GM19463 (cell line): ENCODE data around the gene SELENOM.

Source experiments
- ATAC-seq: cut with Tn5 transposase; IDR thresholded peaks from one replicate; pipeline ENCODE4 v1.9.1; 2021; ENCODE audit warnings: mild to moderate bottlenecking, moderate library complexity; ENCODE audit not compliant: unreplicated experiment

SELENOM gene

GRCh38 chr22:31093086-31093850 is 14.1 kb downstream of the SELENOM start:
- no peak for ATAC-seq

- ATAC-seq: no peak
These were observed 15.2 kb downstream of the SELENOM start for GRCh38 chr22:31092161-31092560.

DNA sequence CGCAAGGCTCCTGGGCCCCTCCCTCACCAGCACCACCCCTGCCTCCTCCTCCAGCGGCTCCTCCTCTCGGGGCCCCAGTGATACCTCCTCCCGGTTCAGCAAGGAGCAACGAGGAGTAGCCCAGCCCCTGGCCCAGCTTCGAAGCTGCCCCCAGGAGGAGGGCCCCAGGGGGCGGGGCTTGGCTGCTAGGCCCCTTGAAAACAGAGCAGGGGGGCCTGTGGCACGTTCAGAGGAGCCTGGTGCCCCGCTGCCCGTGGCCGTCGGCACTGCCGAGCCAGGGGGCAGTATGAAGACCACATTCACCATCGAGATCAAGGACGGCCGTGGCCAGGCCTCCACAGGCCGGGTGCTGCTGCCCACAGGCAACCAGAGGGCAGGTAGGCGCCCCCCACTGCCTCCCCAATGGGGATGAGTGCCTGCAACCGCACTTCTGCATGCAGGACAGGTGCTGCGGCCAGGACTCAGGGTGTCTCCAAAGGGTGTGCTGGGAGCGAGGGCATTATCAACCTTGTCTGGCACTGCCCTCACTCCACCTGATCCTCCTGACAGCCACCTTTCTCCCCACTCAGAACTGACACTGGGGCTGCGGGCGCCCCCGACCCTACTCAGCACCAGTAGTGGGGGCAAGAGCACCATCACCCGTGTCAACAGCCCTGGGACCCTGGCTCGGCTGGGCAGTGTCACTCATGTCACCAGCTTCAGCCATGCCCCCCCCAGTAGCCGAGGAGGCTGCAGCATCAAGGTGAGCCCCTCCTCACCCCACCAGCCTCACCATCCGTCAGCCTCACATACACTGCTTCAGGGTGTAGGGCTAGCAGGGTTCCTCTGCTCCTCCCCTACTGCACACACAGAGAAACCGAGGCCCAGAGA is 16.0 kb downstream of the SELENOM start:
- no peak for ATAC-seq

DNA sequence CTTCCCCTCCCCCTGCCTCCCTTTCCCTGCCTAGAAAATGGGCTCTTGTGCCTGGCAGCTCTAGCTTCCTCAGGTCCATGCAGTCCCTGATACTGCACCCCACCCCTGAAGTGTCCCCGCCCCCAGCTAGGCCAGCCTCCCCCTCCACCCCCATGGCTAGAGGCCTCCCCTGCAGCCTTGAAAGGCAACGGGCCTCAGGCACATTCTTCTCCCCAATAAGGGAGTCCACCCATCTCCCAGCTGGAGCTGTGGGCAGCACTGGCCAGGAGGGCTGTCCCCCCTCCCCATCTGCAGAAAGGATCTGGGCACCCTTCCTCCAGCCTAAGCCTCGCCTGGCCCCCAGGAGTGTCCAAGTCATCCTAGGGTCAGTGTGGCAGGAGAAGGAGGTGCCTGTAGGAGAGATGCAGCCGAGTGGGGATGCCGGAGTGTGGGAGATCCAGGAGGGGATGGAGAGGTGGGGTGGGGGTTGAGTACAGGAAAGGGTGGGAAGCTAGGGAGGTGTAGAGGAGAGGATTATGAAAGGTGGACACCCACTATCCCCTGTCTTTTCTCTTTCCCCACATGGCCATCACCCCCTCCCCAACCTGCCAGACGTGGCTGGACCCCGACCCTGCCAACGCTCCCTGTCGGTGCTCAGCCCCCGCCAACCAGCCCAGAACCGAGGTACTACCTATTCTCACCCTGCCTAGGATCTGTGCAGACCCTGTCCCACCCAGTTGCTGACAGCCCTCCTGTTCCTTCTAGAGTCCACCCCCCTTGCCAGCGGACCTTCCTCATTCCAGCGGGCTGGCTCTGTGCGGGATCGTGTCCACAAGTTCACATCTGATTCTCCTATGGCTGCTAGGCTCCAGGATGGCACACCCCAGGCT is 16.9 kb downstream of the SELENOM start:
- no peak for ATAC-seq

DNA sequence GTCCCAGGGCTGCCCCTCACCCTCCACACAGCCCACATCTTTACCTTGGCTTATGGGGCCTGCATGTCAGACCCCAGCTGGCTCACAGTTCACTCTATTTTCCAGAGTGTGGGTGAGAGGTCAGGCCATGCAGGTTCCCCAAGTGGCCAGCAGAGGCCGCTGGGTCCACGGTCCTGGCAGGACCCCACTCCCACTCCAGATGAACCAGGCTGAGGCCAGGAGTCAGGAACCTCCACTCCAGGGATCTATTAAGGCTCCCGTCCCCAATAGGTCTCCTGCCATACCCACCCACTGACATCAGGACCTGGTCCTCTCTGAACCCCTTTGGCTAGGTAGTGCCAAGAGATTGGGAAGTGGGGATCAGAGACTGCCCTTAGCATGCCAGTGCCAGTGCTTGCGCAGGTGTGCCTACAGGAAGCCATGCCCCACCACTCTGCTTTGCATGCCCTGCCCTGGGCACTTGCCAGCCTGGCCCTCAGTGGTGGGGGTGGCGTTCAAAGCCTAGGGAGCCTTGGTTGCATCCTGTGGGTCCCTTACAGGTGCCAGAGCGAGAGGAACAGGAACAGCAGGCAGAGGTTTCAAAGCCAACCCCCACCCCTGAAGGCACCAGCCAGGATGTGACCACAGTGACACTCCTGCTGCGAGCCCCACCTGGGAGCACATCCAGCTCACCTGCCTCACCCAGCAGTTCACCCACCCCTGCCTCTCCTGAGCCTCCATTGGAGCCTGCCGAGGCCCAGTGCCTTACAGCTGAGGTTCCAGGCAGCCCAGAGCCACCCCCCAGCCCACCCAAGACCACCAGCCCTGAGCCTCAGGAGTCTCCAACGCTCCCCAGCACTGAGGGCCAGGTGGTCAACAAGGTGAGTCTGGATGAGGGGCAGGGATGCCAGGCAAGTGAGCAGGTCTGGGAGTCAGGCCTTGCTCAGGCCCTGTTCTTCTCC is 17.9 kb downstream of the SELENOM start:
- ATAC-seq: no peak

DNA sequence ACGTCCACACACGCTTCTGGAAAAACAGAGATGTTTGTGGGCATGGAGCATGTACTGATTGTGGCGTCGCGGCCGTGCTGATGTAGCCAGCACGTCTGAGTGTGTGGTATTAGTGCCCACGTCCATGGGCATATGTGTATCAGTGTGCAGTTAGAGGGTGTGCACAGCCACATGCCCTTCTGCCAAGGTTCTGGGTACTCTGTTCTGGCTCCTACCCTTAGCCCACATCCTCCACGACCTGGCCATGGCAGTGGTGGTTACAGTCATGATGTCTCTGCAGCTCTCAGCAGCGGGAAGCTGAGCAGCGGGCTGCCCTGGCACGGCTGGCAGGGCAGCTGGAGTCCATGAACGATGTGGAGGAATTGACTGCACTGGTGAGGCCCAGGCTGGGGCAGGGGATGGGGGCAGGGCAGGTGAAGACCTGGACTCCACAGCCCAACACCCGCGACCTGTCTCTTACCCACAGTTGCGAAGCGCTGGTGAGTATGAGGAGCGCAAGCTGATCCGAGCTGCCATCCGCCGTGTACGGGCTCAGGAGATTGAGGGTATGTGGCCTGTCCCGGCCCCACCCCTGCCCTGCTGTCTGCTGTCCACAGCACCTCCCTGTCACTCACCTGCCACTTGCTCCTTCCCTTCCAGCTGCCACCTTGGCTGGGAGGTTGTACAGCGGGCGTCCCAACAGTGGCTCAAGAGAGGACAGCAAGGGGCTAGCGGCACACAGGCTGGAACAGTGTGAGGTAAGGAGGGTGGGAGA is 19.0 kb downstream of the SELENOM start:
- ATAC-seq: no peak

- no peak for ATAC-seq
These were observed 19.6 kb downstream of the SELENOM start for GRCh38 chr22:31087744-31088215.

GRCh38 chr22:31086703-31087330 is 20.6 kb downstream of the SELENOM start:
- ATAC-seq: no peak

DNA sequence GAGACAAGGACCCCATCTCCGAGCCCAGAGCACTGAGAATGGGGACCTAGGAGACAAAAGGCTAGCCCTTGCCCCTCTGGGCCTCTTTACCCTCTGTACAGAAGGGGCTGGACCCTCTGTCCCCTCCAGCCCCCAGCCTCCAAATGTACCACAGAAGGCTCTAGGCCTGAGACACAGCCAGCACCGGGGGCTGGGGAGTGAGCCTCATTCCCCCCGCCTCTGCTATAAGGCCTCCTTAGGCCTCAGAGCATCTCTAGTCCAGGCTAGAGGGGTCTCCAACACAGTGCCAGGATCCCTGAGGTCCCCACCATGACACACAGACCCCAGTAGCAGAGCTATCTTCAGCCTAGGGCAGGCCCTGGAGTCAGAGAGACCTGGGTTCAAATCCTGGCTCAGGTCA is 21.4 kb downstream of the SELENOM start:
- no peak for ATAC-seq

- ATAC-seq: no peak
These were observed 21.9 kb downstream of the SELENOM start for GRCh38 chr22:31085493-31085824.

DNA sequence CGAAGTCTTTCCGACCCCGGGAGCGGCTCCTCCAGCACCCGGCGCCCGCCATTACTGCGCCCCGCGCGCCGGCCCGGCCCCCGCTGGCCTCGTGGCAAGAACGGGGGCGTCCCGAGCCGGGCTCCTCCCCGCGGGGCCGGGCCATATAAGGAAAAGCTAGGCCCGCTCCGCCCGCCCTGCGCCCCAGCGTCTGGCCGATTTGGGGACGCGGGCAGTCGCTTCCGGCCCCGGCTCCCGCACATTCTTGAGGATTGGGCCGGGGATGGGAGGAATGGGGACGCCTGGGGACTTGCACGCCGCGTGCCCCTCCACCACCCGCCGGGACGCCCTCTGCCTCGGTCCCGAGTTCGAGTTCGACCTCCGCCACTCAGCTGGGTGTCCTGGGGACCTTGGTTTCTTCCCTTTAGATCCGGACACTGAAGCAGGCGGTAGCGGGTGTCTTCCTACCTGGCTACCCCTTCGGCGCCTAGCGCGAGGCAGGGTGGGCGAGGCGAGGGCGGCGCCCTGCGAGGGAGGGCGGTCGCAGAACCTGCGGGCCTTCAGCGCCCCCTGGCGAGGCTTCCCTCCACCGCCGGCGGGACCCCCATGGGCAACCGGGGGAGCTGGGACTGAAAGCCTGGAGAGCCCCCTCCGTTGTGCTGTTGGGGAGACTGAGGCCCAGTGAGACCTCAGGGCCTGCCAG is 22.4 kb downstream of the SELENOM start:
- peak; percentile 60 for ATAC-seq

- no peak for ATAC-seq
These were observed 23.2 kb downstream of the SELENOM start for GRCh38 chr22:31083923-31084810.

DNA sequence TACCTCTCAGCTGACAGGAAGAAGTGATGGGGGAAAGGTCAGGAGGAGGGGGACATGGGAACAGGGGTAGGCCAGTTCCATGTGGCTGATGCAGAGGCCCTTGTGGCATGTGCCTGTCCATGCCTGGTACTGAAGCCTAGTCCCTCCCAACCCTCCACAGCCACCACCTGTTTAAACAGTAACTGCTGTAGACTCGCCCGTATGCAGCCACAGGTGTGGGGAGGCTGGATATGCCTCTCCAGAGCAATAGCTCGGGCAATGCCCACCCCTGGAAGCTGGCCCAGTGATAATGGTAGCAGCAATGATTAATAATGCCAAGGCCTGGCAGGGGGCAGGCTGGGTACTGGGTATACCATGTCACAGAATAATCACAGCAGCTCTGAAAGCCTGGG is 24.0 kb downstream of the SELENOM start:
- no peak for ATAC-seq

GRCh38 chr22:31082606-31083376 is 24.6 kb downstream of the SELENOM start:
- no peak for ATAC-seq

DNA sequence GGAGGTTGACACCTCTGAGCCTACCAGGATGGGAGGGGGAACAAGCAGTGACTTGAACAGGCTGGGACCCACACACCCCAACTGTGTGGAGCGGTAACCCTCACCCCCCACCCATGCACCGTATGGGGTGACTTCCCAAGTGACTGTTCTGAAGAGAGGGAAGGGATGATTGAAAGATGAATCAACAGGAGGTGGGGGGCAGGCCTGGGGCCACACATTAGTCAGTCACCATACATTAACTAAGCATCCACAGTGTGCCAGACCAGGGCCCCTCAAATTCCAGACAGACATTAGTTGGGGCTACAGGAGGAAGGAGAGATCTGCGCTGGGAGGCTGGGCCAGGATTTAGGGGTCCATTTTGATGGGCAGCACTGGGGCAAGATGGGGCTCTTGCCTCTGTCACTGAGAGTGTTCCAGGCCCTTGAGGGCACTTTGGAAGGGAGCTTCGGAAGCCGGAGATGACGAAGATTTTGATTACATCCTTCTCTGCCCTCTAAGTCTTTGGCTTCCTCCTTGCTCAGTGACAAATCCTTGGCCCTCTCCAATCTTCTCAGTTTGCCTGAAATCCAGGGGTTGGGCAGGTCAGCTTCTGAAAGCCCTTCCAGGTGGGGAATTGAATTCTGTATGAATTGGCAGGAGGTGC is 25.3 kb downstream of the SELENOM start:
- no peak for ATAC-seq
